Bone marrow (tissue), 2 donors: ENCODE data around the gene MAFF.

Experiments used
- DNase-seq, 2 donors: peaks; one replicate each; lab custom pipeline; 2025; lab: John Stamatoyannopoulos, UW

MAFF gene

DNA sequence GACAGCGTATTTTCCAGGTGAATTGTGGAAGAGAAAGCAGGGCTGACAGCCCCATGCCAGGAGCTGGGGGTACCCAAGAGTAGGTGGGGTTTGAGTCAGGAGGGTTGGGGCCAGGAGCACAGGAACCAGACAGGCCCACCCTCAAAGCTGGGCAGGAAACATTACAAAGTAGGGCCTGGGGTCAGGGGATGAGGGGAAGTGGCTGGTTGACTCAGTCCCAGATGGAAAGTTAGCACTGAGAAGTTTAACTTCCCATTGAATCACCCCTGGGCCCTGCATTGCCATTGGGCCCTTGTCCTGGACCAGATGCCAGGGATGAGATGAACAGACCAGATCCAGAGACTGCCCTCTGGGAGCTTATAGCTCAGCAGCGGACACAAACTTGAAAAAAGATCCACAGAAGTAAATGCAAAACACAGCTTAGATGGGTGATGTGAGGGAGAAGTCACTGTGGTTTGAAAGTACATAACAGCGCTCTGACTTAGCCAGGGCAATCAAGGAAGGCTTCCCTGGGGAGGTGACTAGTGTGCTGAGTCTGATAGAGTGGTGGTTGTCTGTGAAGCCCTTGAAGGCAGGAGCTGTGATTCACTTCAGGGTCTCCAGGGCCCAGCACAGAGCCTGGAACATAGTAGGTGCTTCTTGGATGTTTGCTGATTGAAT is 2.2 kb downstream of the MAFF start:
- DNase-seq, result peak in 1 of 2 donors; percentile 25

DNA sequence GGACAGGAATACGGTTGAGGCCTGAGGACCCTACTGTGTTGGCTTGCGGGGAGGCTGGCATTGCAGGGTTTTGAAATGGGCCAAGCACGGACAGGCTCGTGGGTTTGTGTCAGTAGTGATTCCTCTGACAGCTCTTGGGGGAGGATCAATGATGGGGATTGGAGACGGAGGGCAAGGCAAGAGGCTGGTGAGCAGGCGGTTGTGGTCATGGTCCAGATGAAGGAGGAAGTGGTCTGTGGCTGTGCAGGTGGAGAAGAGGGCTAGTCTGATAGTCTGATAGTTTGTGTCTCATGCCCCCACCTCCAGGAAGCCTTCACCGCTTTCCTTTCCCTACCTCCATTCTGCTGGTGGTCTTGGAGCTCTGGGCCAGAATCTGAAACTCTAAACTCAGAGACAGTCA is 3.0 kb downstream of the MAFF start:
- DNase-seq, result no peak

DNA sequence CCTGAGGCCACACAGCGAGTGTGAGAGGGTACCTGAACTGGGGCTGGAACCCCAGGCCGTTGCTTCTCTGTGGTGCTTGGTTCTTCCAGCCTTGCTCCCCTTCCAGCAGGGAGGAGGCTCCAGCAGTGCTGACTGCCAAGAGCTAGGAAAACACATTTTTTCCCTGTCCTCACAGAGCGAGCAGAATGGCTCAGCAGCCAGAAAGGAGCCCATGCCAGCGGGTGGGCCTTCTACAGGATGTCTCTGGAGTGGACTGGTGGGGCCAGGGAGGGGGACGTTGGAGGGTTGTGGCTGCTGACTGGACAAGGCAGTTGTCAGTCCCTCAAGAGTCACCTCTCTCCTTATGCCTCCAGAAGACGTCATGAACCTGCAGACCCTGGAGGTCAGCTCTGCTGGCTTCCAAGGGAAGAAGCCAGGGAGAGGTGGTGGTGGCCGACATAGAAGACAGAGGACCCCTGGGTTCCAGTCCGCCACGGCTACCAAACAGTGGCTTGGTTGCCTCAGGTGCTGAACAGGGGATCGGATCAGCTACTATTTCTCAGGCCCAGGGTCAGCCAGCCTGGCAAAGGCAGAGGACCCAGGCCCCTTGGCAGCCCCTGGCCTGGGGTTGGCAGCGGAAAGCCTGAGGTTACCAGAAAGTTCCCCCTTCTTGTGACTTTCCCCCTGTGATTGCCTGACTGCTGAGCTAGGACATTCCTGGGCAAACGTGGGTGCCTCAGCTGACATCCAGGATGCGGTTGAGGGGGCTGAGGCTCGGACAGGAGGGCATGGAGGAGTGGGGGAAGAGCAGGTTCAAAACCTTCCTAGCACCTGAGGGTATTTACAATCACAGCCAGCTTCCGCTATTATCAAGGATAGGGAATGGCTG is 3.7 kb downstream of the MAFF start:
- no peak for DNase-seq

DNA sequence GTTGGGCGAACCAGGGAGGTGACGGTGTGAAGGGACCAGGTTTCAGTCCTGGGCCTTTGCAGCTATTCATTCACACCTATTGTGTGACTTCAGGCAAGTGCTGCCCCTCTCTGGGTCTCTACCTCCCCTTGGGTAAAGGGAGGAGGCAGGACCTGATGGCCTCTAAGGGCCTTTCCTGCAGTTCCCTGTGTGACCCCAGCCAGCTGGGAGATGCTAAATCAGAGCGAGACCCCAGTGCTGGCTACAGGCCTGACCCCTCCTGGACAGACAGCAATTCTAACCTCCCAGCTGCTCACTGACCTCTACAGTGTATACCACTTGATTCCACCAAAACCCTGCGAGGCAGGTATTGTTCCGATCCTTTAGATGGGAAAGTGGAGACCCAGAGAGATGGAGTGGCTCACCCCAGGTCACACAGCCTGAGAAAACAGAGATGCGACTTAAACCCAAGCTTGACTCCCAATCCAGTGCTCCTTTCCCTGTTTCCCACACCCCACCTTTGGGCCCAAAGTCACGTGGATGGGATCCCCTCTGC is 6.2 kb downstream of the MAFF start:
- no peak for DNase-seq

DNA sequence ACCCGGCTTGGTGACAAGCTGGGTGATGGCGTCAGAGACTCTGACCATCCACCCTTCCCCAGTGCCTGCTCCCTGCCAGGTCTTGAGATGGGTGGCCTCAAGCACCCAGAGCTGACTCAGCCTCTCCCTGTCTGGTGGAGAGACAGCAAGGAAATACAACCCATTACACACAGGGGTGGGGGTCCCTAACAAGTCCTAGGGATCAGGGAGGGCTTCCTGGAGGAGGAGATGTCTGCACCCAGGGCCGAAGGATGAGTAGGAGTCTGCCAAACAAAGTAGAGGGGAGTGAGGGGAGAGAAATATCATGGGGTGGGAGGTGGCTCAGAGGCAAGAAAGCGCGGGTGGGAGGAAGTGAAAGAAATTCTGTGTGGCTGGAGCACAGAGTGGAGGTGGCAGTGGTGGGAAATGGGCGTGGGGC is 6.8 kb downstream of the MAFF start:
- no peak for DNase-seq

DNA sequence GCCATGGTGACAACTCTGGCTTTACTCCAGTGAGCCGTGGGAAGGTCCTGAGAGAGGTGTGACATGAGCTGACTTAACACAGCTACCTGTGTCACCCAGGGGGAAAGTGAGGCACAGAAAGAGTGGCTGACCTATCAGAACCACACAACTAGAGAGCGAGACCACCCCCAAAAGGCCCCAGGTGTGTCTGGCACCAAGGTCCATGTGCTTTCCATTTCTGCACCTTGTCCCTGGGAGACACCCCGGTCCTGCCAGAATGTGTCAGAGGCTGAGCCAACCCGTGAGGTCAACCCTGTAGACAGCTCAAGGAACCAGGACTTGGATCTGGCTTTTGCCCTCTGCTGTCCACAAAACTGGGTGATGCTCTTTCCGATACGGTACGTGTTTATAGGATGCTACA is 9.8 kb downstream of the MAFF start:
- no peak for DNase-seq

DNA sequence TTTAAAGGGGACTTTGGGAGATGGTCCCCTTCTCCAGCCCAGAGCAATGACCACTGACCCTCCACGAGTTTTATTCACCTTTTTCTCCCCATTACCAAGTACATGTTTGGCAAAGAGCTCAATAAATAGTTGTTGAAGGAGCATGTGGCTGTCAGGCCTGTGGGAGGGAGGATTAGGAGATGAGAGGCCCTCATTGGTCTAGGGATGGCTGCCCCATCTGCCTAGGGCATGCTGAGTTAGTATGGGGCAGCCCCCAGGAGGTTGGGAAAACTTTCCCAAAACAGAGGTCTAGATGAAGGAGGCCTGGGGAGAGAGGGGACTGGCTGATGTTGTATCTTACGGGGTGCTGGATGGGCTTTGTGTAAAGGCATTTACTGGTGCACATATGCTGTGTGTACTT is 10.6 kb downstream of the MAFF start:
- no peak for DNase-seq

DNA sequence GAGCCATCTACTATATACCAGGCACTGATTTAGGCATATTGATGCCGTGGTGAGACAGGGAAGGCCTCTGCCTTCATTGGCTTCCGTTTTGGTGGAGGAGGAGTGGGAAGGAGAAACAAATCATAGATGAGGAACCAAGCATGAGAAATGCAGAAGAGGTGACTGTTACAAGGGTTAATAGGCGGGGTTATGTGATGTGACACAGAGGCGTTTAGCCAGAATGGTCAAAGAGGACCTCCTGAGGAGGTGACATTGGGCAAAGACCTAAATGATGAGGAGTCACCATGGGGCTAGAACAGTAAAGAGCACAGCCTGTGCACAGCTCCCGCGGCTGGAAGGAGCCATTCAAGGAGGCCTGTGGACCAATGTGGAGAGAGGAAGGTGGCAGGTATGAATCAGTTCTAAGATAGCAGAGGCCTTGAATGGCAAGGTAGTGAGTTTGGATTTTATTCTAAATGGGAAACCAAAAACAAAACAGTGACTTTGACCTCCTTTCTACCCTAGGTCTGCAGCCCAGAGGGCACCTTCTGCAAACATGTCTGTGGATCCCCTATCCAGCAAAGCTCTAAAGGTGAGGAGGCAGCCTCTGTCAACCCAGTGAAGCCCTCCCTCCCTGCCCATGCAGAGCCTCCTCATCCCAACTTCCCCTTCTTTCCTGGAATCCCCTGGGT is 11.7 kb downstream of the MAFF start:
- DNase-seq, result no peak

DNA sequence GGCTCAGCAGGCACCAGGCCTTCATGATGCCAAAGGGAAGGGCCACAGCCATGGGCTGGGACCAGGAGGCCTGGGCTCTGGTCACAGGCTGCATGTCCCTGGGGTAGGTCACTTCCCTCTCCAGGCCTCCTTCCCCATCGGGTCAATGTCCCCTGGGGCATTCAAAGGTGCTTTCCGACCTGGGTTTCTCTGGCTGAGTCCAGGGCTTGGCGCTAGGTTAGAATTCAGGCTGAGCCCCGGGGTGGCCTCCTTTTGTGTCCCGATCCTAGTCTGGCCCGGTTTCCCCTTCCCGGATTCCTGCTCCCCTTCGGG is 12.2 kb downstream of the MAFF start:
- no peak for DNase-seq

DNA sequence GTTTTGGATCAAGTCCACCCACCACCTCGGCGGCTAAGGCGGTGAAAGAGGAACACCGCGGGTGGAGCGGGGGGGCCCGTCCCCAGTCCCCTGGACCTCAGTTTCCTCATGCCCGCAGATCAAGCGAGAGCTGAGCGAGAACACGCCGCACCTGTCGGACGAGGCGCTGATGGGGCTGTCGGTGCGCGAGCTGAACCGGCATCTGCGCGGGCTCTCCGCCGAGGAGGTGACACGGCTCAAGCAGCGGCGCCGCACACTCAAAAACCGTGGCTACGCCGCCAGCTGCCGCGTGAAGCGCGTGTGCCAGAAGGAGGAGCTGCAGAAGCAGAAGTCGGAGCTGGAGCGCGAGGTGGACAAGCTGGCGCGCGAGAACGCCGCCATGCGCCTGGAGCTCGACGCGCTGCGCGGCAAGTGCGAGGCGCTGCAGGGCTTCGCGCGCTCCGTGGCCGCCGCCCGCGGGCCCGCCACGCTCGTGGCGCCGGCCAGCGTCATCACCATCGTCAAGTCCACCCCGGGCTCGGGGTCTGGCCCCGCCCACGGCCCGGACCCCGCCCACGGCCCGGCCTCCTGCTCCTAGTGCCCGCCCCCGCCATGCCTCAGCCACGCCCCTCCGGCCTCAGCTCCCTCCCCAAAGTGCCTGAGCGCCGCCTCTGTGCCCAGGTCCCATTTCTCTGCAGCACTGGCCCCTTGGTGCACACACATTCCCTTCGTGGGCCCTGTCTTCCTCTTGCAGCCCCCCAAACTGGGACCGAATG is 12.7 kb downstream of the MAFF start:
- DNase-seq, result no peak

DNA sequence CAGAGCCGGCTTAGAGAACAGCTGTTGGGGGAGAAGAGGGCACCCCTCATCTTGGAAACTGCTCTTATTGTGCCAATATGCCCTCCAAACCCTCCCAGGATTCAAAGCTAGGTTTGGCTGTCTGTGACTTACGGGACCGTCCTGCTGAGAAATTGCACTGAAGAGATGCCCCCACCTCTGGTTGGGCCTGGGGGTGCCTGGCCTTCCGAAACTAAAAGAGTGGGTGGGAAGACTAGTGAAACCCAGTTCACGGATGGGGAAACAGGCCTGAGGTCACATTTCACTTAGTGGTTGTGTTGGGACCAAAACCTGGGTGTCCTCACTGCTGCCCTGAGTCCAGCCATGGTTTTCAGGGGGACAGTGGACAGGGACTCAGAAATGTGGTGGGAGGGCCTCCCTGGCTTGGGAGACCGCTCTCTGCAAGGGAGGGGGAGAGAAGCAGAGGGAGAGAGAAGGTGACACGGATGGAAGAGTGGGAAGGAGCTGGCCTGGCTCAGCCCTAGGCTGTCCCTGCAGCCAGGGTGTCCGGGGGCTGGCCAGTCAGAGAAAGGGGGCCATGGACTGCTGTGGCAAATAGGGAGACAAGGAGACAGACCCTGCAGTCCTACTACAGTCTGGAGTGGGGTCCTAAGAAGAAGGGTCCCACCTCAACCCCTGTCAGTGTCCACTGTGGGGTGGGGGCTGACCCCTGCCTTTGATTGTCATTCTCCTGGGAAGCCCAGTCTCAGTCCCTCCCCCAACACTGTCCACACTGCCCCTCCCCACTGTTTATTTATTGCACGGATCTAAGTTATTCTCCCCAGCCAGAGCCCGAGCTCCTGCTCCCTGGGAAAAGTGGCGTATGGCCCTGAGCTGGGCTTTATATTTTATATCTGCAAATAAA is 13.6 kb downstream of the MAFF start:
- no peak for DNase-seq

DNA sequence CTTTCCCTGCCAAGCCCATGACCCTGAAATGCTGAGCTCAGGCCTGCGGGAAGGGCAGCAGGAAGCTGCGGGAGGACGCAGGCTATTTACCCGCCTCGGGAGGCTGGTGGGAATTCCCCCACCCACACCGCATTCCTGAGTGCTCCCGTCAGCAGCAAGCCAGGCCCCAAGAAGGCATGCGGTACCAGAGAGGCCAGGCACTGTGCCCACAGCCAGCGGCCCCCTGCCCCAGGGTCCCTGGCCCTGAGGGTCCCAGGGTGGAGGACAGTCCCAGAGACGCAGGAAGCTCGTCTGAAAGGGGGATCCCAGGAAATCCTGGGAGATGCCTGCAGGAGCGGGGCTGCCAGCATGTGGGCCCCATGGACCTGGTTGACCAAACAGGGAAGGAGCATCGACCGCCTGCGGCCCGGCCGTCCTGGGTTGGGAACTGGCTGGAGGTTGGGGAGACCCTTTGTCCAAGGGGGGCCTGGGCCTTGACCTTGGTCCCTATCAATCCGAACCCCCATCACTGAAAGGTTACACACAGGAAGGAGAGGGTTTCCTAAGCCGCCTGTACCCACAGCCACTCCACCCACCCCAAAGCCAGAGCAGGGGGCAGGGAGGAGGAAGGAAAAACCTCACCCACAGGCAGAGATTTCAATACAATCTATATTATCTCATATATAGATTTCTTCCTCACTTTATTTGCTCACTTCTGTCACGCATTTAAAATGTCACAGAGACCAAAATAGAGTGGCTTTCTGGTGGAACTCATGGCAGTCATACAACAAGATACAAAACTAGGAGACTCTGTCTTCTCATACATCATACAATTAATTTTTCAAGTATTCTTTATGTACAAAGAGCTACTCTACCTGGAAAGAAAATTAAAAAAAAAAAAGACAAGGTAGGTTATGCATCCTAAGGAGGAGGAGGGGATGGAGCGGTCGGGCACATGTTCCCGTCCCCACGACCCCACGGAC is 17.1 kb downstream of the MAFF start:
- no peak for DNase-seq

DNA sequence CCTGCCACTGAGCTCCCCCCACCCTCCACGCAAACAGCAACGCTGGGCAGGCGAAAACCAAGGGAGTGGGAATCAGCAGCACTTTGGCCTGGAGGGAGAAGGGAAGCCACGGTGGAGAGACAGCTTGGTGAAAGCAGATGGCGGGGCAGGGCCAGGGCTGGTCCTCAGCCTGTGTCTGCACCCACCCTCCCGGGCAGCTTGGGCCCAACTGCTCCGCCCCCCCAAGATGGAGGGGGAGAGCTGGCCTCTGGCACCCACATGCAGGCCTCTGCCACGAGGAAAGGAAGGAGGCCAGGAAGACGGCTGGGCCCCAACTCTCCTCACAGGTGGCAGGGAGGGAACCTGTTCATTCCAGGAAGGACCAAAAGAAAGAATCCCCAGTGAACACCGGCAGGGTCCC is 17.8 kb downstream of the MAFF start:
- no peak for DNase-seq

DNA sequence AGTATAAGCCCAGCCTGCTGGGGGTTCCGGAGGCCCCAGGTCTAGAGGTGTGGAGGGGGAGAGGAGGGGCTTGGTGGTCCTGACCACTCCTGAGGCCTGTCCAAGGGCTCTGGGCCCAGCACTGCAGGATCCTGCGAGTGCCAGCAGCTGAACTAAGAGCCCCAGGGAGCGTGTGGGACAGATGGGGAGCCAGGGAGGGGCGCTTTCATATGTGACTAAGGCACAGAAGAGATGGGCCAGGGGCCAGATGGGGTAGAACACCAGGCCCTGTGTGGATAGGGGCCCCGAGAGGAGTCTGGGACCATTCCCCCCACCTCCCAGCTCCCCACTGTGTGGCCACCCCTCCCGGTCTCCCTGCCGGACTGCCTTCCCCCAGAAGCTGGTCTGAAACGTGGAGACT is 18.4 kb downstream of the MAFF start:
- no peak for DNase-seq

DNA sequence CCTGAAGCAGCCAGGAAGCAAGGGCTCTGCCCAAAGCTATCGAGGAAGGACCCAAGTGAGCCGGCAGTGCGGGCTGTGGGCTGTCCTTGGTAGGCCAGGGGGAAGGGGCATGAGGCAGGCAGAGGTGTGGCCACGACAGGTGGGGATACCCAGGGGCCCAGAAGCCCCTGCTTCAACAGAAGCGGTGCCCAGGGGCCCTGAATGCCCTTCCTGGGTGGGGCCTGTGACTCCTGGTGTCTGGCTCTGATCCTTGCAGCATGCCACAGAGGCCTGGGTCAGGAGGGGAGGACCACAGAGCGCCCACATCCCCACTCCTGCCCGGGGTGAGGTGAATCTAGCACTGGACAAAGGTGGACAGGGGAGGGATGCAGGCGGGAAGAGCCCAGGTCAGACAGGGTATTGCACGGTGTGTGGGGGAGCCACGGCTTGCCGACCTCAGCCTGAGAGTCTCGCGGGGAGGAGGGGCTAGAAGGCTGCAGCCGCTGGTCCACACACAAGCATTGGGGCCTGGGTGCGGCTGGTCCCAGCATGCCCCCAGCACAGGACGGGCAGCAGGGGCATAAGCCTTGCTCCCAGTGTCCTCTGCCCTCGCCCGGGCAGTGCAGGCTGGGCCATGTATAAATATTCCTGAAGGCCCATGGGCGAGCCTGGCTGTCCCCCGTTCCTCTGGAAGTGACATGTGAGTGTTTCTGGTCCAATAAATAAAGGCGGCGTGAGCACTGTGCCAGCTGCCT is 19.0 kb downstream of the MAFF start:
- DNase-seq, result no peak

DNA sequence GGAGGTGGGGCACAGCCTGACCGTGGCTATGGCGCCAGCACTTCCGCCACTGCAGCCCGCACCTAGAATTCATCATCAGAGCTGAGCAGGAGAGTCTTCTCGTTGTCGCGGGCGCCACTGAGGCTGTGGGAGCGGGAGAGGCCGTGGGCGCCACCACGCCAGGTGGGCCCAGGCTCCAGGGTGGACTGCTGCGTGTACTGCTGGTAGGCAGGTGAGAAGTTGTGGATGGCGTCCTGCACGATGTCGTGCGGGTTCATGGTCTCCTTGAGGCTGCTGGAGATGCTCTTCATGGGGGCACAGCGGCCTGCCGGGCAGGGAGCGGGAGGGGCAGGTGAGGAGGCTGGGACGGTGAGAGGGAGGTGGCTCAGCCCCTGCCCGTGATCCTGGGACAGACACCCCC is 19.6 kb downstream of the MAFF start:
- no peak for DNase-seq

DNA sequence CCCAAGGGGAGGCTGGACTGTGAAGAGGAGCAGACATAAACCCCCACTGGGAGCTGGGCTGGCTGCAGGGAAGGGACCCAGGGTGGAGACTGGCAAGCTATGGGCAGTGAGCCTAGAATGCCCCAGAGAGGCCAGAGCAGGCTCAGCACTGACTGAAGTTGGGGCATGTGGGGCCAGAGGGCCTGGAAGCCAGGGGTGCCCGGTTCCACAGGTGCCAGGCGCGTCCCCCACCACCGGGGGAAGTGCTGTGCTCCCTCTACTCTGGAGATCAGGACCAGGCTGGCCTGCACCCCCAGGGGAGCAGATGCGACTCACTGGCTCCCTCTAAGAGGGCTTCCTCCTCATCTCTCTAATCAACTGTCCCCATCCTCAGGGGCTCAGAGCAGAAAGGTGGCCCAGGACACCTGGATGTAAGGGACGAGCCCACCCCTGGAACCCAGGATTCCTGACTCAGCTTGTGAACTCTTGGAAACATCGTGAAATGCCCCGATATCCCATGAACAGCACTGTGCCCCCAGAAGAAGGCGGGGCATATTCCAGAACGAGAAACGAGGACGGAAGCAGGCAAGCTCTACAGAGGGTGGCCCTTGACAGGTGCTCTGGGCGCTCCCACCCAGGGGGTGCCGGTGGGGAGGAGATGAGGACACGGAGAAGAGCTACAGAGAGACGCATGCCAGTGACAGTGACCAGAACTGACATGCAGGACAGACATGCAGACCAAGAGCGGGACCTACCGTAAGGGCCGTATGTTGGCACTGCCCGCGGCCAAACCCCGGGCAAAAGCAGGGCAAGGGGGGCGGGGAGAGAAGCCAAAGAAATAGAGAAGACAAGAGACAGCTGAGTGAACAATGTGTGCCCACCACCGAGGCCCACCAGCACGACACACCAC is 20.4 kb downstream of the MAFF start:
- no peak for DNase-seq

DNA sequence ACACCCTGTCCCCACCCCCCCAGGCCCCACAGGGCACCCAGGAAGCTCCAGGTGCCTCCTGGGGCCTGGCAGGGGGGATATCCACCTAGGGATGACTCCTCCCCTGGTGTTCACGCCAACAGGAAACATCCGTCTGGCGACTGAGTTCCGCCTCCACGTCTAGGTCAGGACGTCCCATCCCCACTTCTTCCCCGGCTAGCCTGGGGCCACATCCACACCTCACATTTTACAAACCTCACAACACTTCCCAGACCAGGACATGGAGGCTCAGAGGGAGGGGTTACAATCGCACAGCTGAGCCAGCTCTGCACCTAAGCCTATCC is 21.0 kb downstream of the MAFF start:
- no peak for DNase-seq
